MM.1S (cell line): Measurements from ENCODE around the gene FANCE.

Source experiments
- DNase-seq: peaks from one replicate; pipeline ENCODE4 v3.0.0-alpha.2; 2015
- H2AFZ ChIP-seq: fragments of 300-600 bp; sonication (generic); 2 replicates; pipeline ENCODE4 v1.6.0; 2016; ENCODE audit warnings: antibody characterized with exemption, low read length
- H3F3A ChIP-seq: fragments of 300-600 bp; sonication (generic); 2 replicates; pipeline ENCODE4 v1.6.1; 2016; ENCODE audit warnings: mild to moderate bottlenecking, antibody characterized with exemption, low read length, moderate library complexity, mixed read lengths; ENCODE audit not compliant: insufficient read depth
- H3K27ac ChIP-seq: fragments of 300-600 bp; sonication (generic); 2 replicates; pipeline ENCODE4 v1.5.1; 2016; ENCODE audit warnings: mild to moderate bottlenecking, low read length
- H3K27me3 ChIP-seq: fragments of 300-600 bp; sonication (generic); replicated peaks from 2 replicates; pipeline ENCODE4 v1.6.0; 2016; ENCODE audit warnings: low read length; ENCODE audit not compliant: insufficient read depth
- H3K36me3 ChIP-seq: fragments of 300-600 bp; sonication (generic); replicated peaks from 2 replicates; pipeline ENCODE4 v1.6.1; 2016; ENCODE audit warnings: mild to moderate bottlenecking, low read length, mixed read lengths; ENCODE audit not compliant: insufficient read depth
- H3K4me1 ChIP-seq: fragments of 300-600 bp; sonication (generic); 2 replicates; pipeline ENCODE4 v1.6.1; 2016; ENCODE audit warnings: low read length, mixed read lengths
- H3K4me2 ChIP-seq: fragments of 300-600 bp; sonication (generic); 2 replicates; pipeline ENCODE4 v1.6.0; 2016; ENCODE audit warnings: low read depth, low read length
- H3K4me3 ChIP-seq: fragments of 300-600 bp; sonication (generic); 2 replicates; pipeline ENCODE4 v1.5.1; 2016; ENCODE audit warnings: low read length, mixed read lengths
- H3K79me2 ChIP-seq: fragments of 300-600 bp; sonication (generic); 2 replicates; pipeline ENCODE4 v1.6.1; 2016; ENCODE audit warnings: mixed run types, low read length, mixed read lengths
- H3K9ac ChIP-seq: fragments of 300-600 bp; sonication (generic); 2 replicates; pipeline ENCODE4 v1.6.1; 2016; ENCODE audit warnings: low read length, mixed read lengths
- H3K9me2 ChIP-seq: fragments of 300-600 bp; sonication (generic); replicated peaks from 2 replicates; pipeline ENCODE4 v1.6.1; 2016; ENCODE audit warnings: mild to moderate bottlenecking, low read length, mixed read lengths; ENCODE audit not compliant: insufficient read depth
- H3K9me3 ChIP-seq: fragments of 300-600 bp; sonication (generic); replicated peaks from 2 replicates; pipeline ENCODE4 v1.6.1; 2016; ENCODE audit warnings: mild to moderate bottlenecking, low read length, mixed read lengths; ENCODE audit not compliant: insufficient read depth
- H4K20me1 ChIP-seq: fragments of 300-600 bp; sonication (generic); 2 replicates; pipeline ENCODE4 v1.6.1; 2016; ENCODE audit warnings: mild to moderate bottlenecking, low read length, moderate library complexity, mixed read lengths; ENCODE audit not compliant: insufficient read depth
- CTCF ChIP-seq: fragments of 300-600 bp; sonication (generic); IDR thresholded peaks from 2 replicates; pipeline ENCODE4 v1.5.1; 2016; ENCODE audit warnings: antibody characterized with exemption, low read length, mixed read lengths
- EZH2 ChIP-seq: fragments of 300-600 bp; sonication (generic); optimal IDR thresholded peaks from 2 replicates; pipeline ENCODE3; 2017; ENCODE audit warnings: low read depth, mild to moderate bottlenecking, antibody characterized with exemption, low read length, mixed read lengths
- EZH2phosphoT487 ChIP-seq: fragments of 300-600 bp; sonication (generic); IDR thresholded peaks from 2 replicates; pipeline ENCODE4 v1.6.1; 2018; ENCODE audit warnings: antibody characterized with exemption, low read length

FANCE gene

GRCh38 chr6:35508542-35508941 is 56.4 kb downstream of the FANCE start:
- H3K36me3 ChIP-seq = no peaks in the 10 kb centered on the region
- no peaks in the 10 kb centered on the region for H3K79me2 ChIP-seq
- no peak for DNase-seq
- no peak overlapping the region for H2AFZ ChIP-seq
- no peaks in the 10 kb centered on the region for H3K9me2 ChIP-seq
- H3F3A ChIP-seq = no peaks in the 10 kb centered on the region
- H3K4me2 ChIP-seq = no peak overlapping the region
- no peaks in the 10 kb centered on the region; the same call in 1 of the 2 replicates for H3K27me3 ChIP-seq
- no peak overlapping the region for H3K27ac ChIP-seq
- no peak for TF ChIP-seq CTCF
- TF ChIP-seq EZH2 = no peak
- TF ChIP-seq EZH2phosphoT487 = no peak
- no peak overlapping the region for H3K9ac ChIP-seq
- H3K4me1 ChIP-seq = no peaks in the 10 kb centered on the region
- no peaks in the 10 kb centered on the region for H4K20me1 ChIP-seq
- H3K4me3 ChIP-seq = no peak overlapping the region
- no peaks in the 10 kb centered on the region for H3K9me3 ChIP-seq

- H3K9me2 ChIP-seq = no peaks in the 10 kb centered on the region
- no peaks in the 10 kb centered on the region for H3K4me1 ChIP-seq
- H3K9me3 ChIP-seq = no peaks in the 10 kb centered on the region
- DNase-seq = no peak
- no peak overlapping the region for H3K4me2 ChIP-seq
- H3K4me3 ChIP-seq = no peak overlapping the region
- H3K27ac ChIP-seq = no peak overlapping the region
- H4K20me1 ChIP-seq = no peaks in the 10 kb centered on the region
- TF ChIP-seq EZH2phosphoT487 (no peak), CTCF (no peak), EZH2 (no peak)
- H3K79me2 ChIP-seq = no peaks in the 10 kb centered on the region
- no peak overlapping the region for H3K9ac ChIP-seq
- H2AFZ ChIP-seq = no peak overlapping the region
- H3F3A ChIP-seq = no peaks in the 10 kb centered on the region
- no peaks in the 10 kb centered on the region; the same call in 1 of the 2 replicates for H3K27me3 ChIP-seq
- H3K36me3 ChIP-seq = no peaks in the 10 kb centered on the region
Observed at GRCh38 chr6:35510916-35511561, 58.9 kb downstream of the FANCE start.

GRCh38 chr6:35511562-35511941 is 59.4 kb downstream of the FANCE start:
- no peak overlapping the region for H3K4me3 ChIP-seq
- no peaks in the 10 kb centered on the region for H3K9me2 ChIP-seq
- H3K36me3 ChIP-seq = no peaks in the 10 kb centered on the region
- H3K4me2 ChIP-seq = no peak overlapping the region
- no peak for DNase-seq
- no peak overlapping the region for H3K9ac ChIP-seq
- H3K27ac ChIP-seq = no peak overlapping the region
- H3F3A ChIP-seq = no peaks in the 10 kb centered on the region
- no peaks in the 10 kb centered on the region for H3K79me2 ChIP-seq
- H3K27me3 ChIP-seq = no peaks in the 10 kb centered on the region; the same call in 1 of the 2 replicates
- H3K9me3 ChIP-seq = no peaks in the 10 kb centered on the region
- TF ChIP-seq EZH2 = no peak
- TF ChIP-seq CTCF = no peak
- TF ChIP-seq EZH2phosphoT487 = no peak
- no peak overlapping the region for H2AFZ ChIP-seq
- no peaks in the 10 kb centered on the region for H4K20me1 ChIP-seq
- no peaks in the 10 kb centered on the region for H3K4me1 ChIP-seq
